ENCODE measurements around the gene GNAQ.

The GNAQ gene

DNA sequence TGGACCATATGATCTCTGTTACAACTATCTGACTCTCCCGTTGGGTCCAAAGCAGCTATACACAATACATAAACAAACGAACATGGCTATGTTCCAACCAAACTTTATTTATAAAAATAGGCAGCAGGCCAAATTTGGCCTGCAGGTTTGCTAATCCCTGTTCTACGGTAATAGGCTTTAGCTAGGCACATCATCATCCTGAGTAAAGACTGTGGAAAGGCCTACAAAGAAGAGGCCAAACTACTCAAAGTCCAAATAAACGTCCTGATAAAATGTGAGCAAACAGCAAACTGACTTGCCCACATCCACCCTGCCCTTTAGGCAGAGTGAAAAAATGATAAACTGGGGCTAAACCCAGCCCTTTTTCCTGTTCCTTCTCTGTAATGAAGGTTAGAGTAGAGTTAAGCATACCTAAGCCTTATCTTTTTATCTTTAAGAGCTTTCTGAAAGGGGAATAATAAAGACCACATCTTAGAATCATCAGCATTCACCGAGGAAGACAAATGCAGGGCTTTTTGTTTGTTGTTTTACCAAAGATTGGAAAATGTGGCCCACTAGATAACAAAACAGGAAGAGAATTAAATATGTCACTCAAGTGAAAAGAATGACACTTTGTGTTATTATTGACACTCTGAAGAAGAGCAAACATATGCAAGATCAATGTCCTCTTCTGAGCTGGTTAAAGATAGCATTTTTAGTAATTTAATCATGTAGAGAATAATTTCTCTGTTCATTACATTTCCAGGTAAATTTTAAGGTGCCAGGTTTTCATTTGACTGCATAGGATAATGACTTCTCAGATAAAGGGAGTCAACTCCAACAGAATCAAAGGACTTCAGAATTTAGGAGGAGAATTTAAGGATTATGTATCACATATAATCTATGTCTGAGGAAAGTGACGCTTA lies 223.5 kb downstream of the GNAQ start:
- DNase-seq = no peak

DNA sequence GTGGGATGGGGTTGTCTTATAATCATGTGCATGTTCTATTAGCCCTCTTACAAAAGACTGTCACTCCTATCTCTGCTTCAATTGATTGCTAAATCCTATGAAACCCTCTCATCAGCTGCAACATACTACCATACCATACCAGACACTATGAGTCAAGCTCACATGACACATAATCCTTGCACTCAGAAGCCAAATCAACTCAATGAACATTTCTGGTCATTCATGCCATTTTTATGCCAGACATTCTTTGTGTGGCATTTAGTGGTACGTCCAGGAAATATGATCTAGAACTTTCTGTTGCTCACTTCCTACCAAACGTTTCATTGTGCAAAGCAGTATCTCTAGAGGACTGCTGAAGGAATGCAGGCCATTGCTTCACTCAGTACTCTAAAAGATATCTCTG lies 224.3 kb downstream of the GNAQ start:
- peak; percentile 62 to 81 (median 76) for DNase-seq

DNA sequence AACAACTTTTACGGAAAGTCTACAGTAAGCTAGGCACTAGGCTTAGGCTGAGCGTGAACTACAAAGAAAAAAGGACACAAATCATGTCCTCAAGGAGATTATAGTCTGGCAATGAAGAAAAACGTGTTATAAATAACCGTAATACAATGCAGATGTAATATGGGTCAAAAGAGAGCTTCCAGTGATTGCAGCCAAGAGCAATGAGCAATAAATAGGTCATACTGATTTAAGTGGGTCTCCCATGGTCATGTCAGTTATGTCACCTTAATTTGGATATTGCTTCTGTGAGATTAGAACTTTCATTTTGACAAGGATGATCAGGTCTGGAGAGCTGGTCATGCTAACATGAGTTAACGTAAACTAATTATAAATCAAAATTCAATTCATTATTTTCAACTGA lies 224.9 kb downstream of the GNAQ start:
- DNase-seq = no peak

DNA sequence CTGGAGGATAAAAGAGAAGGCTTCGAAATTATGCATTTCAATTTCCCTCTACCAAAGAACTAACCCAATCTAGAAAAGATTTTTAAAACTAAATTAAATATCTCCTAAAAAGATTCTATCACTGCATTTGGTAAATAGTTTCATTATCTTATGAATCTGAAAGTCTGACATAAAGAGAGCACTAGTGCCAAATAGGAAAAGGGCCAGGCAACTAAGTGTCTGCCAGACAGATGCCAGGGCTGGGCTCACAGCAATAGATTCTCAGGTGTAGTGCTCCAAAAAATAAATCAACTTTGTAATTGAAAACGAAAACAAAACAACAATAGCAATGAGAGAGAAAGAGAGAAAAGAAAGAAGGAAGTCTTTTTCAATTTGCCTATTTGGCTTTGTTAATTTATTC lies 225.8 kb downstream of the GNAQ start:
- no peak for DNase-seq

DNA sequence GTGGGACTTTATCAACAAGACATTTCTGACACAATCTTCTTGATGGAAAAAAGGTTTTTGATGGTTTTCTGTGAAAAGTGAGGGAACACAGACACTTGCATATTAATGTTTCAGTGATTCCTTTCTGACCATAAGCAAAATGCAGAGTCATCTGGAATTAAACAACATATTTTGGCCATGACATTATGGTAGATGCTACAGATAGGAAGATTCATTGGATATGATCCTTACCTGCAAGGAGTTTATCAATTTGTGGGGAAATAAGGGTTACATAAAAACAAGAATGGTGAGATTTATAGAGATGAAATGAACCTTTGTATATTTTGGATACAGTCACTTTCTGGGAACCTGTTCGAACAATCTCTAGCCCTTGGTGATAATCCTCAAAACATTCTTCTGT lies 228.2 kb downstream of the GNAQ start:
- no peak for DNase-seq

DNA sequence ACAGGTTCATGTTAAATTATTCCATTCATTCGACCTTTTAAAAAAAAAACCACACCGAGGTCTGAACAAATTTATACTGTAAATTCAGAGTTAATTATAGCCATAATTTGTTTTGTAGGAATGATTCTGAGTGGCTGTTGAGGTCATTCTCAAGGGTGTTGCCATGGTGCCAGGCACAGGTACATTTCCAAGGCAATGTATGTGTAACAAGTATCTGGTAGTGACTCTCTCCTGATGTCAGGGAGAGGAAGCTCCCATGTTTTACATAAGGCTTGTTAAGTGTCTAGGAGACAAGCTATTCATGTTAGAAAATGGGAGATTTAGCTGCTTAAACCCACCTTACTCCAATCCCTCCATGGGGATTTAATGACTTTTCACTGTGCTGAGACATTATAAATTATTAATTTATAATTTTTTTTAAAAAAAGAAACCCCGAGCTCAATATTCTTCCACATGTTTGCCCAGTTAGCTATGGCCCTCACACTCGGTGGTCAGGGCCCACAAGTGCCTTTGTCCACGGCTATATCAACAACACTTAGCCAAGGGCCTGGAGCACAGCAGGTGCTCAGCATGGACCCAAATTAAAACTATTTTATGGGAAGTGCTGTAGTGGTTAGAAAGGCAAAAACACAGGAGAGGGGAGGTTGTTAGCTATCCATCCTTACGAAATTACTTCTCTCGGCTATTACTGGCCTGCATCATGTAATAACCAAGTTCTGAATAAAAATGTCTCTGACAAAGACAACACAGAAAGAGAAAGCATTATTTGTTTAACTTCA lies 228.9 kb downstream of the GNAQ start:
- DNase-seq = no peak

DNA sequence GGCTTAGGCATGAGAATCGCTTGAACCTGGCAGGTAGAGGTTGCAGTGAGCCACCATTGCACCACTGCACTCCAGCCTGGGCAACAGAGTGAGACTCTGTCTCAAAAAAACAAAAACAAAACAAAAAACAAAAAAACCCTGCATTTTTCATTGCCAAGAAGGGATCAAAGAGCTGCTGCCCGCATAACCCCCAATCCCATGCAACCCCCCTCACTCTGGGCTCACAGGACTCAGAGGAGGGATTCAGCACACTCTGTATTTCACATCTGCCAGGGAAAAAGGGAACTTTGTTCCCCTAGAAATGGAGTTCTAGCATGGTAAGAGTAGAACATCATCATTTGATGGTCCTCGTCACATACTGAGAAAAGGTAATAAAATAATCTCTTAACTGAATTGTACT lies 229.5 kb downstream of the GNAQ start:
- no peak for DNase-seq

DNA sequence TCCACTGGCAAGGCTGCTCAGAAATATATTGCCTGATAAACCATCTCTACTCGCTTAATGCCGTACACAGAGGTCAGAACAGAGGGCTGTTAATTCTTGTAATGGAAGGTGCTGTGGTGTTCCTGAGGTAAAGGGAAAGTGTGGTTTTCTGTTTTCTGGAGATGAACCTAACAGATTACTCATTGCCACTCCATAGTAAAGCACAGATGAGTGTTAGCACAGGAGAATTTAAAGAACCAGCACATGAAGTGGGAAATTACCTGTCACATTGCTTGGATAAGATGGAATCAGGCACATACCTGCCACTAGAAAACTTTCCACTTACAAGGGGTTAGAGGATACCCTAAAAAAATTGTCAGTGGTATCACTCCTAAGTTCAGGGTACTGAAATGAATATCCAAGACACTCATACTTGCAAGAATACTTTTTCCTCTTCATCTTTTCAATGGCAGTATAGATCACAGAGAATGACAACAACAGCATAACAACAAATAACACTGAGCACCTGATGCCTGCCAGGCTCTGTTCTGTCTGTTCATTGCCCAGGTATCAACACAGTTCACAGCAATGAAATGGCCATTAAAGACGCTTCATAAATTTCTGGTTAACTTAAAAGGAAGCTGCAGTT lies 230.6 kb downstream of the GNAQ start:
- no peak for DNase-seq

DNA sequence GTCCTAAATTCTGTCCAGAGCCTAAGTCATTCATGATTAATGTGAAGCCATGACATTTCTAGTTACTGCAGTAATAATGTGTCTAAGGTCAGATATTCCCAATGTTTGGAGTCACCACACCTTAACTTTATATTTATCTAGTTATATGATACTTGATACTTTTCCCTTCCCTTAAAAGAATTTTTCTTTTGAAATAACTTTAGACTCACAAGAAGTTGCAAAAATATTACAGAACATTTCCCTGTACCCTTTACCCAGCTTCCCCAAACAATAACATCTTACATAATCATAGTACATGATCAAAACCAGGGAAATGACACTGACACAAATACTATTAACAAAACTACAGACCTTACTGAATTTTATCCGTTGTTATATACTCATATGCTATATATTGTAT lies 233.5 kb downstream of the GNAQ start:
- DNase-seq = peak in 2 of 3 donors; percentile 29 to 43

DNA sequence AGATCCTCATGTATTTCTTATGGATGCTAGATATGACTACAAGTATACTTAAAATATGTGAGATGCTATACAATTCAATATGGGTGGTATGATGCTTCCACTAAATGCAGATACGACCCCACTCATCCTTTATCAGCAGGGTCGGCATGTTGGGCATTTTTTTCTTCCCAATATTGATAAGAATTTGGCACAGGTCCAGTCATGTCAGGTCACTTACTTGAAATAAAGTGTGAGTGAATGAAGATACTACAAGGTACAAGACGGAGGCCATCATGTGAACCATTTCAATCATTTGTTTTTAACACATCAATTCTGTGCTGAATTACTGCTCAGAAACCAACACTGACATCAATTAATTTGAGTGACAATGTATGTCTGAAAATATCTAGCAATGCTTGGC lies 236.6 kb downstream of the GNAQ start:
- DNase-seq = no peak

DNA sequence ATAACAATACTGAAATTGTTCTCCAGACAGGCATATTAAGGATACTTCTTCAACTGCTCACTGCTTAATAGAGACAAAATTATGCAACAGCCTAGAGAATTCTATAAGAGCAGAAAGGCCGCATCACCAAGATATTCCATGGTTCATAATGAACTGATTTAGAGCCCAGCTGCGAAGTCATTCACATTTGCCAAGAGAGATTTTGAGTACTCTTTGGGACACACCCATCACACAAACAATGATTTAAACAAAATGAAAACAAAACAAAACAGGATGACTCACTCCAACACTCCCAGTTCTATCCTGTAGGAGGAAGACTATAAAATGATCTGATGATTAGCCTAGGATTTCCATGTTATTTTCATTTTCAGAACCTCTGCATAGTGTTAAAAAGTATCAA lies 237.8 kb downstream of the GNAQ start:
- peak; percentile 50 to 73 (median 62) for DNase-seq

DNA sequence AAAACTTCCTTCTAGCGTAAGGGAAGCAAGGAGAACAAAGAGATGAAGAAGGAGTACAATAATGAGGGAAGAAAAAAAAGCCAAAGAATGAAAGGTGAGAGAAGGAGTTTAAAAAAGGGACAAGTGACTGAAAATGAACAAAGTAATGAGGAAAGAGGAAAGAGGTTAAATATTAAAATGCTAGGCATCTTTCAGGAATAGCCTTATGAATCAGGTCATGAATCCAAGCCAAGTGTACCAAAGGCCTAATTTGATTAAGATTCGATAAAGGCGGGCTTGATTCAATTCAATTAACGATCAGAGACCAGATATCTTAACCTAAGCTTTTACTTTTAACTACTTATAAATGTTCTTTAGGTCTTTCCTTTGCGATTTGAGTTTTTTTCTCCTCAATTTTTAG lies 241.7 kb downstream of the GNAQ start:
- no peak for DNase-seq

DNA sequence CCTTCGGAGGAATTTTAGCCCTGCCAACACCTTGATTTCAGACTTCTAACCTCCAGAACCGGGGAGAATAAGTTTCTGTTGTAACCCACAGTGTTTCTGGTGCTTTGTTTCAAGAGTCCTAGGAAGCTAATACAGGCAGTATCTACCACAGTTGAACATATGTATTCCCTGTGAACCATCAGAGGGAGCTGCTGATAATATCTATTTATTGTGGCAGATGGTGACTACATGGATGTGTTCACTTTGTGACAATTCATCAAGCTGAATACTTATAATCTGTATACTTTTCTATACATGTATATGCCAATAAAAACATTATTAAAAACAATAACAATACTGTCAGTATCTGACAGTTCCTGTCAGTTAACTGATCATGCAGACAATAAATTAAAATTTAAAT lies 246.3 kb downstream of the GNAQ start:
- no peak for DNase-seq

DNA sequence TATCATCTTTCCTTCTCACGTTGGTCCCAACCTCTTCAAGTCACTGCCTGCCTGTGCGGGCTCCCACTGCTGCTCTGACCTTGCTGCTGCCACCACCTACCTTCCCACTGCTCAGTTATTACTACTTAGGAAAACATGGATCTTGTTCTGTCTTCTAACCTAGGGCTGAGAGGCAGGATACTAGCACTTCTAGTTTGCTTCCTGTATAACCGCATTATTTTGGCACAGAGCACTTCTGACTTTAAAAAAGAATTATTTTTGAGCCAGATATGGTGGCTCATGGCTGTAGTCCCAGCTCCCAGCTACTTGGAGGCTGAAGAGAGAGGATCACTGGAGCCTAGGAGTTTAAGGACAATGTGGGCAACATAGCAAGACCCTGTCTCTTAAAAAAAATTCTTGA lies 248.1 kb downstream of the GNAQ start:
- no peak for DNase-seq

DNA sequence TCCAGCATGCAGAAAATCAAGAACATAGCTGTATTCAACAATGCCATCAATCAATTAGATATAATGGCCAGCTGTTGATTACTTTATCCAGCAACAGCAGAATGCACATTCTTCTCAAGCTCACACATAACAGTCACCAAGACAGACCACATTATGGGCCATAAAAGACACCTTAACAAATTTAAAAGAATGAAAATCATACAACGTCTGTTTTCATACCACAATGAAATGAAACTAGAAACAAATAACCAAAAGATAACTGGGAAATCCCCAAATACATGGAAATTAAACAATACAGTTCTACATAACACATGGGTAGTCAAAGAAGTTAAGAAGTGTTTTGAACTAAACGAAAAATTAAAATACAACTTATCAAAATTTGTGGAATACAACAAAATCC lies 252.6 kb downstream of the GNAQ start:
- no peak for DNase-seq

DNA sequence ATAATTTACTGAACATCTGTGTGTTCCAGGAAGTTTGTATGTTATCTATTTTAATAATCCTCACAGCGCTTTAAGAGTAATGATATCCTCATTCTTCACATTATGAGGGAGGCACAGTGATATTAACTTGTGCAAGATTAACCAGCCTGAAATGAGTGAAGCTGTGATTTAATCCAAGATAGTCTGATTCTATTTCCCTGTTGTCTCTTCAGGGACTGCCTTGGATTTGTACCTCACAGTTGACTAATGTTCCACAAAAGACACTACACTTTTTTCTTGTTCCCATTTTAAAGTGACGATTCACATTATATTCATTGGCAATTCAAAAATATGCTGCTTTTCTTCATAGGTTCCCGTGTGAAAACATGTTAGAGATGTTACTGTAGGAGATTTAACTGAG lies 258.2 kb downstream of the GNAQ start:
- peak in 2 of 3 donors; percentile 39 to 43 for DNase-seq

DNA sequence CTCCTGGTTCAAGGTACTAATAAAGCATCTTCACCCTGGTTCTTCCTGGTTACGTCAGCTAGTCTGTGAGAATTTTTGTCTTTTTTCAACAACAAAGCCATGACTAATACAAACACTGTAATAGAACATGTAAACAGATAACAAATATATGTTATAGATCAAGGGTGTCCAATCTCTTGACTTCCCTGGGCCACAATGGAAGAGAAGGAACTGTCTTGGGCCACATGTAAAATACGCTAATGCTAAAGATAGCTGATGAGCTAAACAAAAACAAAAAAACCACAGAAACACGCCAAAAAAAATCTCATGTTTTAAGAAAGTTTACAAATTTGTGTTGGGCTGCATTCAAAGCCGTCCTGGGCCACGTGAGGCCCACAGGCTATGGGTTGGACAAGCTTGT lies 259.0 kb downstream of the GNAQ start:
- DNase-seq = no peak

DNA sequence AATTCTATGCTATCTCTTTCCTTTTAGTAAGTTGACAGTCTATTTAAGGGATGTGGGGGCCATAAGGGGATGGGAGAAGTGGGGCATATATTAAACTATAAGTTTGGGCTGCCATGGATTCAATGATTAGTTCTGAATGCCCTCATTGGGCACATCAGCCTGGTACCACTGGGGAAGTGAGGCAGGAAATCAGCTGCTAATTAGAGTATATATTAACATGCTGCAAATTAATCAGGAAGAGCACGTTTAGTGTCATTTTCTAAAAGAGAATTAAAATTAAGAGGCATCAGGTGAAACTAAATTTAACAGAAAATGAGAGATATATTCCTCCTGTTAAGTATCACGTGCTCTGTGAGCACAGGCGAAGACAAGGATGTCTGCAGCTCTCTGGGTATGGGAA lies 260.4 kb downstream of the GNAQ start:
- no peak for DNase-seq

DNA sequence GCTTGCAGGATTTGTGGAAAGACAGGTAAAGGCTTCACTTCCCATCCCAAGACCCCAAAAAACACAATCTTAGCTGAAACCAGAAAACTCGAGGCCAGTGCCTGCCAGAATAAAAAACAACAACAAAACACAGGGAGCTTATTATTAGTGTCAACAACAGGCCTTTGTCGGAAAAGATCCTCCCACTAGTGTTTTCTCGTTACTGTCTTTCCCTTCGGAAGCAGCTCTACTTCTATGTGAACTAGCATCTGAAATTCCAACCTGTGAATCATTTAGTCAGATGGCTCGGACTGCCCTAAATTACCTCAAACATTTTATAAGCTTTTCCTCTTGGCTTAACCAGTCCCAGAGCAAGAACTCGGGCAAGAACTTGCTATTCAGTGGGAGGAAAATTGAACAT lies 261.3 kb downstream of the GNAQ start:
- no peak for DNase-seq

DNA sequence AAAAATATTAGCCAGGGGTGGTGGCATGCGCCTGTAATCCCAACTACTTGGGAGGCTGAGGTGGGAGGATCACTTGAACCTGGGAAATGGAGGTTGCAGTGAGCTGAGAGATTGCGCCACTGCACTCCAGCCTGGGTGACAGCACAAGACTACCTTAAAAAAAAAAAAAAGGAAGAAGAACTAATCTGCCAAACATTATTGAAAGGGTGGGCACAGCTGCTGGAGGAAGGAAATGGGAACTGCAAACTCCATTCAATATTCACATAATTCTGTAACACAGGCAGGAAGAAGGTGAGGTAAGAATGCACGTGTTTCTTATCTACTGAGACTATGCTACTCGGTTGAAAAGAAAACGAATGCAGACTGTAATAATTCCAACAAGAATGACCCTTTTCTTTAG lies 262.4 kb downstream of the GNAQ start:
- peak in 1 of 3 donors; percentile 10 for DNase-seq

DNA sequence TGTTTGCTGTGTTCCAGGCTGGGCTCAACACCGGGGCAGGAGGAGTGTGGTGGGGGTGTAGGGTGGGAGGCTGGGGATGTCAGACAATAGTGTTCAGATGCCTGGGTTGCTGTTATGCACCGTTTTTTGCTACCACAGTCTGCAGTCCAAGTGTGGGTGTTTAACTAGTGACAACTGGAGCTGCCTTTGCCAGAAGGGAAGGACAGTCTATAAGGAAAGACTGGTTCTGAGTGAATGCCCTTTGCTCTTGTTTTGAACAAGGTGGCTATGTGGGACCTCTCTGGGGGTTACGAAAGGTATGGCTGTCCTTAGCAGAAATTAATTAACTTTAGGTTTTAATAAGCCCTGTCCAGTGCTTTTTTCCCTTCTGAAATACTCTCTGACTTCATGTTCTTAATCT lies 265.0 kb downstream of the GNAQ start:
- no peak for DNase-seq

DNA sequence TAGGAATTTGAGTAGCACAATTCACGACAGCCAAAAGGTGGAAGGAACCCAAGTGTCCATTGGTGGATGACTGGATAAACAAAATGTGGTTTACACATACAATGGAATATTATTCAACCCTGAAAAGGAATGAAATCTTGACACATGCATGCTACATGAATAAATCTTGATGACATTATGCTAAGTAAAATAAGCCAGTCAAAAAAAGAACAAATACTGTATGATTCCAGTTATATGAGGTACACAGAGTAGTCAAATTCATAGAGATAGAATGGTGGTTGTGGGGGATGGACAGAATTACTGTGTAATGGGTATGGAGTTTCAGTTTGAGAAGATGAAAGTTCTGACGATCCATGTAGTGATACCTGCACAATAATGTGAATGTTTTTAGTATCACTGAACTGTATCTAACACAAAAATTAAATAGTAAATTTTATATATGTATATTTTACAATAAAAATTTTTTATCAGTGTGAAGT lies 265.8 kb downstream of the GNAQ start:
- no peak for DNase-seq

All from suppressor macrophage treated with lipopolysaccharide for 1 hour (primary cell).